ENCODE results near the gene ATG101. TPM values are rescaled to one million over a fixed set of nuclear protein-coding genes. Genes with fewer than 3 reads are reported as not detected.
A peak's percentile ranks its signal among the peaks of the same experiment; 100 is the strongest.

Gene ATG101
- total RNA-seq, 2 experiments from 2014 or later, result 38.0 to 53.9 TPM

DNA sequence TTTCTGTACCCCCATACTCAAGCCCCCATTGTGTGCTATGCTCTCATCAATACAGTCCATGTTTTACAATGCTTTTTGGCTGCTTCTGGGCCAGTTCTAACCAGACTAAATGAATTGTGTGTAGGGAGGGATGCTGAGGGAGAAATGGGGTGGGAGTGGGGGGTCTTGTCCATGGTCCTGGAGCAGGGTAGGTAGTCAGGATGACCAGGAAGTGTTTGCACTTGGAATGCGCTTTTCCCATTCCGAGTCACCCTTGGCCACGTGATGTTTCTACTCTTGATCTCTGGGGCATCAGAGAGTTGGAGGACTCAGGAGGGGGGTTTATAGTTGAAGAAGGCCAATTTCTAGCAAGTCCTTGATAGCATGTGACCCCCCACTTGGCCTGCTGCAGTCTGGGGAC is 8.5 kb downstream of the ATG101 start:
- intact Hi-C loops (cut with micrococcal nuclease; ENCODE audit: unreplicated experiment), result no loop called here
- CTCF ChIA-PET (ENCODE audit: unreplicated experiment), result no interaction called here
- Histone ChIP-seq H3K4me1 (ENCODE audit: insufficient read depth, low read length, poor library complexity, severe bottlenecking) (peaks cover 42% of the 10 kb centered on the region), H4K20me1 (ENCODE audit: insufficient read depth, low read length) (no peaks in the 10 kb centered on the region), H3K9me3 (ENCODE audit: low read length) (no peaks in the 10 kb centered on the region), H3K4me3 (ENCODE audit: low read depth, low read length, poor library complexity, severe bottlenecking) (no peak overlapping the region), H3K27ac (ENCODE audit: low read depth, low read length, poor library complexity, severe bottlenecking) (no peak overlapping the region), H3K4me2 (ENCODE audit: low read length) (no peak overlapping the region), H3K9me2 (ENCODE audit: insufficient read depth, low read length) (no peaks in the 10 kb centered on the region), H3K36me3 (ENCODE audit: insufficient read depth, low read length) (peaks cover 66% of the 10 kb centered on the region), H2AFZ (ENCODE audit: low read length) (no peak overlapping the region), H3K79me2 (ENCODE audit: insufficient read depth, low read depth, low read length) (peaks cover 14% of the 10 kb centered on the region)
- POLR2A ChIA-PET, result interaction anchor here (0.8 kb wide), 1 partner anchor 9 kb away, joined by 3 read pairs; the partner anchor contains the start of gene ATG101
- BruUV-seq (replicated peaks), result no TSS peak
- DNase-seq (ENCODE audit: low spot score), result no peak
- TF ChIP-seq, protein P1, sequence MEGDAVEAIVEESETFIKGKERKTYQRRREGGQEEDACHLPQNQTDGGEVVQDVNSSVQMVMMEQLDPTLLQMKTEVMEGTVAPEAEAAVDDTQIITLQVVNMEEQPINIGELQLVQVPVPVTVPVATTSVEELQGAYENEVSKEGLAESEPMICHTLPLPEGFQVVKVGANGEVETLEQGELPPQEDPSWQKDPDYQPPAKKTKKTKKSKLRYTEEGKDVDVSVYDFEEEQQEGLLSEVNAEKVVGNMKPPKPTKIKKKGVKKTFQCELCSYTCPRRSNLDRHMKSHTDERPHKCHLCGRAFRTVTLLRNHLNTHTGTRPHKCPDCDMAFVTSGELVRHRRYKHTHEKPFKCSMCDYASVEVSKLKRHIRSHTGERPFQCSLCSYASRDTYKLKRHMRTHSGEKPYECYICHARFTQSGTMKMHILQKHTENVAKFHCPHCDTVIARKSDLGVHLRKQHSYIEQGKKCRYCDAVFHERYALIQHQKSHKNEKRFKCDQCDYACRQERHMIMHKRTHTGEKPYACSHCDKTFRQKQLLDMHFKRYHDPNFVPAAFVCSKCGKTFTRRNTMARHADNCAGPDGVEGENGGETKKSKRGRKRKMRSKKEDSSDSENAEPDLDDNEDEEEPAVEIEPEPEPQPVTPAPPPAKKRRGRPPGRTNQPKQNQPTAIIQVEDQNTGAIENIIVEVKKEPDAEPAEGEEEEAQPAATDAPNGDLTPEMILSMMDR (conservative IDR thresholded peaks at IDR 0.05; ENCODE audit: low read length), result no peak
- TF ChIP-seq EZH2phosphoT487 (IDR thresholded peaks at IDR 0.05; ENCODE audit: borderline replicate concordance, low read depth, low read length), result no peak

DNA sequence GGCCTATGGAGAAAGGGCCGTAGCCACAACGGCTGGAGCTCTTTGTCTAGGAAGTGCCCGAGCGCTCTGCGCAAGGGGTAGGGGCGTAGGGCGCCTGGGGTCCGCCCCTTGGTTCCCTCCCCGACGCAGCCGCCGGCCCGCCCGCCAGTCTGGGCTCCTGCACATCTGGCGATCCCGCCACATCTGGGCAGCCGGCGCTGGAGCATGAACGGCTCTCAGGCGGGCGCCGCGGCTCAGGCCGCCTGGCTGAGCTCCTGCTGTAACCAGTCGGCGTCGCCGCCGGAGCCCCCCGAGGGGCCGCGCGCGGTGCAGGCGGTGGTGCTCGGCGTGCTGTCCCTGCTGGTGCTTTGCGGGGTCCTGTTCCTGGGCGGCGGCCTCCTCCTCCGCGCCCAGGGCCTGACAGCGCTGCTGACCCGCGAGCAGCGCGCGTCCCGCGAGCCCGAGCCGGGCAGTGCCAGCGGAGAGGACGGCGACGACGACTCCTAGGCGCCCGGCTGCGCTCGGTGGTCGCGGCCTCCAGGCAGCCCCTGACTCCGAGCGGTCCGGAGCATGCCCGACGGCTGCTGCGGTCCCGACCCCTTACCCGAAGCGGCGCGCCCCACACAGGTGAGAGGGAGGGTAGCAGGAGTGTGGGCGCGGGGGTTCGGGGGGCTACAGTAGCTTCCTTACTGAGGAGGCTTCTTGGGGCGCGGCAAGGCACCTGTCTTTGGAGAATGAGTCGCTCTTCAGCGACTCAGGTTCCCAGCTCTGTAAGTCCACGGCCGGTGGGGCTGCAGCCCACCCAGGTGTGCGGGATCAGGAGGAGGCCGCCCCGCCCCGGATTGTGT is 10.0 kb downstream of the ATG101 start, which contains the start of gene SMIM41:
SMIM41 (plus strand) TSS at position 129 of the 827 bp plus-strand sequence; CDS start at position 205, 76 bp downstream.
- intact Hi-C loops (cut with micrococcal nuclease; ENCODE audit: unreplicated experiment), result no loop called here
- Histone ChIP-seq H3K4me1 (ENCODE audit: insufficient read depth, low read length, poor library complexity, severe bottlenecking) (peaks cover 46% of the 10 kb centered on the region), H3K79me2 (ENCODE audit: insufficient read depth, low read depth, low read length) (peaks cover 1% of the 10 kb centered on the region; the same call in 1 of the 2 replicates), H2AFZ (ENCODE audit: low read length) (no peak within 1 kb of the TSS), H3K4me2 (ENCODE audit: low read length) (peak within 1 kb of the TSS; percentile 81), H3K27ac (ENCODE audit: low read depth, low read length, poor library complexity, severe bottlenecking) (peak within 1 kb of the TSS; percentile 84), H3K4me3 (ENCODE audit: low read depth, low read length, poor library complexity, severe bottlenecking) (peak within 1 kb of the TSS; percentile 52), H3K9me2 (ENCODE audit: insufficient read depth, low read length) (no peaks in the 10 kb centered on the region), H3K36me3 (ENCODE audit: insufficient read depth, low read length) (peaks cover 51% of the 10 kb centered on the region), H3K9me3 (ENCODE audit: low read length) (no peaks in the 10 kb centered on the region), H4K20me1 (ENCODE audit: insufficient read depth, low read length) (no peaks in the 10 kb centered on the region)
- DNase-seq (ENCODE audit: low spot score), result no peak
- TF ChIP-seq, protein P1 (conservative IDR thresholded peaks at IDR 0.05; ENCODE audit: low read length), result no peak
- no peak for TF ChIP-seq EZH2phosphoT487 (IDR thresholded peaks at IDR 0.05; ENCODE audit: borderline replicate concordance, low read depth, low read length)
- ChIA-PET POLR2A (interaction anchor here (3.7 kb wide), 1 partner anchor 54 kb away, joined by 26 read pairs; no protein-coding TSS in a partner anchor), CTCF (ENCODE audit: unreplicated experiment) (no interaction called here)
- BruUV-seq (replicated peaks), result no TSS peak

Measured in OCI-LY7 (cell line).